Uterine smooth muscle cell (primary cell): Measurements from ENCODE around the gene NOL12. TPM values are rescaled to one million over a fixed set of nuclear protein-coding genes. Genes with fewer than 3 reads are reported as not detected.

Experiments used
- total RNA-seq: library from RNA; depleted of rRNA; stranded (reverse); fragments of >200 nt; gene quantifications from 2 replicates; pipeline ENCODE4 v1.2.3, GENCODE V29; 2014

Gene NOL12, protein sequence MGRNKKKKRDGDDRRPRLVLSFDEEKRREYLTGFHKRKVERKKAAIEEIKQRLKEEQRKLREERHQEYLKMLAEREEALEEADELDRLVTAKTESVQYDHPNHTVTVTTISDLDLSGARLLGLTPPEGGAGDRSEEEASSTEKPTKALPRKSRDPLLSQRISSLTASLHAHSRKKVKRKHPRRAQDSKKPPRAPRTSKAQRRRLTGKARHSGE
- total RNA-seq, result 31.1 and 42.5 TPM in 2 replicates

GRCh38 chr22:37686002-37686982 lies at the start of gene NOL12:
Gene NOL12, plus strand, starts transcription at chr22:37686343. Its CDS starts 50 bp downstream, at chr22:37686393.

GRCh38 chr22:37639070-37639760 lies 46.9 kb upstream of the NOL12 start, which contains the start of gene SH3BP1:
Gene SH3BP1, plus strand, starts transcription at chr22:37639669. Its CDS starts 119 bp downstream, at chr22:37639788.

GRCh38 chr22:37658133-37659065 lies 27.7 kb upstream of the NOL12 start, which contains the start of gene PDXP:
Gene PDXP, plus strand, starts transcription at chr22:37658723. Its CDS starts 60 bp downstream, at chr22:37658783.

GRCh38 chr22:37674951-37675929 lies 10.9 kb upstream of the NOL12 start, which contains the start of gene LGALS1:
Gene LGALS1, plus strand, starts transcription at chr22:37675636. Its CDS starts 67 bp downstream, at chr22:37675703.

DNA sequence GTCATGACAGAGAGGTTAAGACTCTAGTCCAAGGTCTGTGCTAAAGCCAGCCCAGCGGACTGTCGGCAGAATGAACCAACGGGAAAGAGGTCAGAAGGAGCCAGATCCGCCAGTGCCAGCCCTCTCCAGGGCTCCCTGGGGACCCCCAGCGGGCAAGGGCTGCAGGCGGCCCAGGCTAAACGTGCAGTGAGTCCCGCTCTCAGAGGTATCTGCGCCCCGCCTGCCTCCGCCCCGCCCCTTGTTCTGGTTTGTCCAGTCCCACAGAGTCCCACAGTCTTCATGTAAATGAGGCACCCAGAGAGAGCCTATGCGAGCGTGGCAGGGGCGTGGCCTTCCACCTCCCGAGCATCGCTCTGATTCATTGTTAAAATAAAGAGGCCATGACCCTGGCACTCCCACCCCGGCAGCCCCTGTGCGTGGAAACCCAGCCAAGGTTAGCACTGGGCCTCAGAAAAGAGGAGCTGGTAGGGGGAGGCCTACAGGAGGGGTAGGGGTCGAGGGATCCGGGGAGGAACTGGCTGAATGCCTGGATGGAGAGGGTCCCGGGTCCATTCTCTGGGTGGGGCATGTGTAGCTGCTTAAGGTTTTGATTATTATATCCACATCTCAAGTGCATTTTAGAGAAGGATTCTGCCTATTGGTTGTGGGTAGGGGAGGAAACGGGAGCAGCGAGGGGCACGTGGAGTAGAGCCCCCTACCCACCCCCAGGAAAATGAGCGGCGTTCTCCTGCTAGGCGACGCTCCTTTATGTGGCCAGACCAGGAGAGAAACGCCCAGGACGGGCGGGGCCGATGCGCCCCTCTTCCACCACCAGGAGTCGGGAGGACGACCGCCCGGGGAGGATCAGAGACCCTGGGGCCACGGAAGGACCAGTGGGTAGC lies 10.8 kb downstream of the NOL12 start, which contains the start of gene TRIOBP:
TSS of gene TRIOBP (plus strand) at position 392 of the 881 bp plus-strand sequence. CDS start 4,318 bp downstream, outside the sequence.

Other genes starting within 250 kb of the NOL12 start
- gene MFNG, start 200.0 kb upstream of the NOL12 start, total RNA-seq, result under 0.01 and 0.25 TPM in 2 replicates
- 1.2 and 2.1 TPM in 2 replicates for gene CARD10, start 166.9 kb upstream of the NOL12 start, total RNA-seq
- 11.5 and 15.1 TPM in 2 replicates for gene CDC42EP1, start 125.9 kb upstream of the NOL12 start, total RNA-seq
- not detected in 2 replicates for gene LGALS2, start 106.3 kb upstream of the NOL12 start, total RNA-seq
- 37.8 and 39.0 TPM in 2 replicates for gene GGA1, start 77.5 kb upstream of the NOL12 start, total RNA-seq
- gene SH3BP1, start 46.7 kb upstream of the NOL12 start, total RNA-seq, result 9.6 and 11.7 TPM in 2 replicates
- gene PDXP, start 27.6 kb upstream of the NOL12 start, total RNA-seq, result 6.4 and 13.8 TPM in 2 replicates
- gene LGALS1, start 10.7 kb upstream of the NOL12 start, total RNA-seq, result 8,521 and 11,768 TPM in 2 replicates
- 192 and 230 TPM in 2 replicates for gene TRIOBP, start 10.7 kb downstream of the NOL12 start, total RNA-seq
- gene GCAT, start 121.6 kb downstream of the NOL12 start, total RNA-seq, result 28.2 and 30.2 TPM in 2 replicates
- not detected in 2 replicates for gene GALR3, start 137.0 kb downstream of the NOL12 start, total RNA-seq
- gene ANKRD54, start 158.0 kb downstream of the NOL12 start, total RNA-seq, result 28.9 and 41.1 TPM in 2 replicates
- gene EIF3L, start 163.1 kb downstream of the NOL12 start, total RNA-seq, result 290 and 298 TPM in 2 replicates
- 37.2 and 38.0 TPM in 2 replicates for gene MICALL1, start 220.0 kb downstream of the NOL12 start, total RNA-seq